Activated CD4-positive, alpha-beta T cell treated with anti-CD3 and anti-CD28 coated beads, Interleukin-2, amount 50 U/mL, for 4 hours (primary cell): ENCODE results near the gene HIF3A.
"Not testable (repeated sequence)": the region's sequence is repeated elsewhere in the genome, so short reads cannot be mapped to it uniquely, and the experiment has no call there.

Source experiments
- DNase-seq, 2 experiments: peaks; one replicate each; pipeline ENCODE4 v3.0.0-alpha.2; 2020

Gene HIF3A

DNA sequence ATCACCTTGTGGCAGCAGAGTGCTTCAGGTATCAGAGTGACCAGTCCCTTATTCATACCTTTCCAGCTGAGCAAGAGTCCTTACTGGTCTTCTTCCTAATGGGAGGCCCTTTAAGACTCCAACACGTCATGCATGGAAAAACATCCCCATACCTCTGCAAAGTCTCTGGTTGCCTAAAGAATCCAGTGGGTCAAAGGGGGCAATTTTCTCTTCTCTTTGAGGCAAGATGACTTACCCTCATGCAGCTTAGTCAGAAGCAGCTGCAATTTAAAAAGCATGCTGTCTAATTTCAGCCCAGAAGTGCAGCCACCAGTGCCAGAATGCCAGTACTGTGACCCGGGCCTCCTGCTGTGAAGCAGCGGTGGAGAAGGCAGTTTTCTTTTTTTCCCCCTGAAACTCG is 68.7 kb downstream of the HIF3A start:
- DNase-seq, result no peak

DNA sequence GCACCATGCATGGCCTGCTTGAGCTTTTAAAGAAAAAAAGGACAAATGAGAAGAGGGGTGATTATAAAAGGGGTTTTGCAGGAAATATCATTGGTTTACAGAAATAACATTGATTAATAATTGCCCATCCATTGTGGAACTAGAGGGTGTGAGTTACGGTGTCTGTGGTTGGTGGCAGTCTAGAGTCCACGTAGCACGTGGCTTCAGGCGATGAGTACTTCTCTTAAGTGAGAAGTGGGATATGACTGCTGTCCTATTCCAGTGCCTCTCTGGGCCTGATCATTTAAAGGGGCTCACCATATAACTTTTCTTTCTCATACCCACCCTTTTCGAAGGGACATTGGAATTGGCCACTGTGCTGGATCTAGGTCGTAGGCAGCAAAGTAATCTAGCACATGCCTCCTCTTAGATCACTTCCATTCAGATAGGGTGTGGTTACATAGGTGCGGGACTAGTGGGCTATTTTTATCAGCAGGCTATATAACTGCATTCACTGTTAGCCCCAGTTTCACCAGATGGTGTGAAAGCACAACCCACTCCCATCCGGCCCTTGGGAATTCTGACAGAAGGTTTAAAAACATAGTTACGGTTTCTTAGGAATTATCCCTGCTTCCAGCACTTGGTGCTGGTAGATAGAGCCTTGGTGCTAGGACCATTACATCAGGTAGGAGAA is 69.9 kb downstream of the HIF3A start:
- DNase-seq, result no peak

- DNase-seq, result no peak
These were observed 70.6 kb downstream of the HIF3A start for GRCh38 chr19:46367426-46367825.

- no peak for DNase-seq
These were observed 71.3 kb downstream of the HIF3A start for GRCh38 chr19:46368116-46368515.

DNA sequence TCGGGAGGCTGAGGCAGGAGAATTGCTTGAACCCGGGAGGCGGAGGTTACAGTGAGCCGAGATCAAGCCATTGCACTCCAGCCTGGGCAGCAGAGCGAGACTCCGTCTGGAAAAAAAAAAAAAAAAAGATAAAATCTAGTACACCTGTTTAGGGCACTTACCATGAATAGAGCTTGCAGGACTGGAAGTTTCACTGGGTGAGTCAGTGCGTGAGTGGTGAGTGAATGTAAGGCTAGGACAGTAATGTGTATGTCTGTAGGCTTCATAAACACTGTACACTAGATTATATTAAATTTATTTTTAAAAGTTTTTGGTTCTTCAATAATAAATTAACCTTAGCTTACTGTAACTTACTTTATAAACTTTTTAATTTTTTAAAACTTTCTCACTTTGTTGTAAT is 73.0 kb downstream of the HIF3A start:
- DNase-seq, result no peak

DNA sequence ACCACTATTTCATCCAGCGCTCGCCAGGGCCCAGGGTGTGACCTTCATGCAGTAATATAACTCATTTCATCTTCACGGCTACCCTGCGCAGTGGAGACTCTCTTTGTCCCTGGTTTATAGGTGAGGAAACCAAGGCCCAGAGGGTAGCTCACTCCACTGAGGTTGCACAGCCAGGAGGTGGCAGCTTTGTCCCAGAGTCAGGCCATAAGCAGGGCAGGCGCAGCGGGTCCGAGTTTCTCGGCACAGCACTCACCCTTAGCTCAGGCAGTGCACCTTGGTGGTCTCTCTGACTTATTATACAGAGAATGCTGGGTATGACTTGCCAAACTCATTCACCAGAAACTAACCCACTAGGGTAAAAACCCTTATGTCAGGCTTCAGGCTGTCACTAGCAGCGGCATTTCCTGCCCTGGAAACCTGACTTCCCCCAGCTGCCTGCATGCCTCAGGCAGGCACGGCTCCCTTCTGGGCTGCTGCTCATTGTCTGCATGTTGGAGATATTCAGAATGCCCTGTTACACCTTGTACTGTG is 74.6 kb downstream of the HIF3A start:
- no peak for DNase-seq

- no peak for DNase-seq
These were observed 76.2 kb downstream of the HIF3A start for GRCh38 chr19:46372901-46373490.

DNA sequence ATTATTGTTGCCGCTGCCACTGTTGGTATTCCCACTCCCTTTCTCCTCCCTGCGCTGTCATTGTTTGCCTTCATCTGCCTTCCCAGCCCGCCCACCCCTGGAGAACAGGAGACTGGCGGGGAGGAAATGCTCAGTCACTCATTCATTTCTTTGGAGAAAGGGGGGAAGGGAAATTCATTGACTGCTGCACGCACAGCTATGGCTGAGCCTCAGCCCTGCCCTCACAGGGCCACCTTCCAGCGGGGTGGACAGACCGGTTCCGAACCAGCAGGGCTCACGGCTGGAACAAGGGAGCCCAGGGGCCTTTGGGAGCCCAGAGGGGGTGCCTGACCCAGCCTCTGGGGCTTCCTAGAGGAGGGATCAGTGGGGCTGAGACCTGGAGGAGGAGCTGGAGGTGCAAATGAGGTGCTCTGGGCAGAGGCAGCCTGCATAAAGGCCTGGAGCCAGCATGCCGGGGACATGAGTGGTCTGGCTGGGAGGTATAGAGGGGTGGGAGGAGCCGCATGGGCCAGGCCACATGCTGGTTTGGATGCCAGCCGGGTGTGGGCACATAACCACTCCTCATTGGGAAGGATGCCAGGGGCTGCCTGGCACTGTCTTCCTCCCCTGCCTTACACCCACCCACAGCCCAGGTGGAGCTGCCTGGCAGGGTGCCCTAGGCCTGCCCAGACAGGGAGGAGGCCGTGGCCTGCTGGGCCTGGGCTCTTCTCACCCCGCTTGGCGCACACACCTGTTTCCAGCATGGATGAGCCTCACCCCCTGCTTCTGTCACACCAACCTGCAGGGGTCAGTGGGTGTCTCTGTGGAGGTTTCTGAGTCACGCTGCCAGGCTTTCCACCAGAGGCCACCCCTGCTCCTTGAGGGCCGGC is 76.9 kb downstream of the HIF3A start:
- no peak for DNase-seq

GRCh38 chr19:46374536-46375475 is 78.0 kb downstream of the HIF3A start:
- no peak for DNase-seq

GRCh38 chr19:46375476-46376067 is 78.7 kb downstream of the HIF3A start:
- not testable (repeated sequence) for DNase-seq

DNA sequence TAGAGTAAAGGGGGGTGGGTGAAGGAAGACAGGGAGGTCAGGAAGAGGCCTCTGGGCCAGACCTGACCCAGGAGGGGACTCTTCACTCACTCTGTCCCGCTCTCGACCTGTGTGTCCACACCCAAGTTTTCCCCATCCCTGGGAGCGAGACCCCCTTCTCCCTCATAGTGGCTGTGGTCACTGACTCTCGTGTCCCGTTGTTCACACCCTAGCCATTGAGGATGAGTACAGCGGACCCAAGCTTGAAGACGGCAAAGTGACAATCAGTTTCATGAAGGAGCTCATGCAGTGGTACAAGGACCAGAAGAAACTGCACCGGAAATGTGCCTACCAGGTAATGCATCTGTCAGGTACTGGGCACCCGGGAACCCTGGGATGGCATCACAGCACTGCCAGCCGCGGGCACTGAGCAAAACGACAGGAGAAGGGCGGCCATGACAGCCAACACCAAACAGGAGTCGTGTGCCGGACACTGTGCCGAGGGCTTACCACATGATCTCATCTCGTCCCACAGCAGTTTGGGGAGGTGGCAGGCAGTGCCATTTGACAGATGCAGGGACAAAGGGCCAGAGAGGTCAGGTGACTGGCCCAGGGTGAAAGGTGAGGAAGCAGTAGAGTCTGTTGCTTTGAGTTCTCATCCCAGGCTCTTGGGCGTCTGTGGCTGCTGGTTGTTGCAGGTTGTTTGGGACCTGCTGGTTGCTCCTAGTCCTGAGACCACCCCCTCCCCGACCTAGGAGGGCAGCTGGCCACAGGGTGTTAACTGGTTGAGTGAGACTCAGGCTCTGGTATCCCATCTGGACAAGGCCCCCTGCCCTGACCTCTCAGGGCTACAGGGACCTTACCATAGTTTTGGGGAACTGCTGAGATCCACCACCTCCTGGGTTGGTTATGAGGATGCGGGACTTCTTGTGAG is 79.7 kb downstream of the HIF3A start:
- no peak for DNase-seq

DNA sequence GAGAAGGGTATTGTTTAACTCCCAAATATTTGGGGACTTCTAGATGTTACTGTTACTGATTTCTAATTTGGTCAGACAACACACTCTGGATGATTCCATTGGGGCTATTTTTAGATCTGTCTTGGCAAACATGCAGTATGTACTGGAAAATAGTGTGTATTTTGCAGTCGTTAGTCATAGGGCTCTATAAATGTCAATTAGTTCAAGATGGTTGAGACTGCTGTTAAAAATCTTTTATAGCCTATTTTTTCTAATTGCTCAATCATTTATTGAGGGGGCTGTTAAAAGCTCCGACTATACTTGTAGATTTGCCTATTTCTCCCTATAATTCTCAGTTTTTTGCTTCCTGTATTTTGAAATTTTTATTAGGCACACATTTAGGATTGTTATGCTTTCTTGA is 81.4 kb downstream of the HIF3A start:
- DNase-seq, result no peak

- no peak for DNase-seq
These were observed 83.8 kb downstream of the HIF3A start for GRCh38 chr19:46380690-46381089.

DNA sequence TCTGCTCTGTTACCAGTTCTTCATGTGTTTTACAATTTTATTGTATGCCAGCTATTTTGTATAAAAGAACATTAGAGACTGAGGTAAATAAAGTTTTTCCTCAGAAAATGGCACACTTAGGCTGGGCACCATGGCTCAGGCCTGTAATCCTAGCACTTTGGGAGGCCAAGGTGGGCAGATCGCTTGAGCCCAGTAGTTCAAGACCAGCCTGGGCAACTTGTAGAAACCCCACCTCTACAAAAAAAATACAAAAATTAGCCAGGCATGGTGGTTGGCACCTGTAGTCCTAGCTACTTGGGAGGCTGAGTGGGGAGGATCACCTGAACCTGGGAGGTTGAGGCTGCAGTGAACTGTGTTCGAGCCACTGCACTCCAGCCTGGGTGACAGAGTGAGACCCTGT is 84.5 kb downstream of the HIF3A start:
- no peak for DNase-seq

DNA sequence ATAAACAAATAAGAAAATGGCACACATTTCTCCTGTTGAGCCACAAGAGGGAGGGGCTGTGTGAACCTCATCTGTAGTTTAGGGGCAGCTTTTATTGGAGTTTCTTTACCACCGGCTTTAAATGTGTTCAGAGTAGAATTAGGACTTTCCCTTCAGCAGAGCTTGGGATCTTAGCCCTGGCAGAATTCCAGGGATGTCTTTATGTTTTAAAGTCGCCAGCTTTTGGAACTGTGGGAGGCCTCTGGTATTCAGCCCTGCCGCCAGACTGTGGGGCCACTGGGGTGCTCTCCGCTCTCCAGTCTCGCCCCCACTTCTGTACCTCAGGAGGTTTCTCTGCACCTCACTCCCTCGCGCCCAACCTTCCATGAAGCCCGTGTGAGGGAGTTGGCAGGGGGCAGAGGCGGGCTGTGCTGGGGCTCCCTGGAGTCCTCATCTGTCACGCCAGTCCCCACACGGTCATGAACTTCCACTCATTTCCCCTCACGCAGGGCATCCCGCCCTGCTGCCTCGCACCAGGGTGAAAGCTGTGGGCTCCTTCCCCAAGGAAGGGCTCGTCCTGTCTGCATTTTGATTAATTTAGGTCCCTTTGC is 85.0 kb downstream of the HIF3A start:
- DNase-seq, result no peak

DNA sequence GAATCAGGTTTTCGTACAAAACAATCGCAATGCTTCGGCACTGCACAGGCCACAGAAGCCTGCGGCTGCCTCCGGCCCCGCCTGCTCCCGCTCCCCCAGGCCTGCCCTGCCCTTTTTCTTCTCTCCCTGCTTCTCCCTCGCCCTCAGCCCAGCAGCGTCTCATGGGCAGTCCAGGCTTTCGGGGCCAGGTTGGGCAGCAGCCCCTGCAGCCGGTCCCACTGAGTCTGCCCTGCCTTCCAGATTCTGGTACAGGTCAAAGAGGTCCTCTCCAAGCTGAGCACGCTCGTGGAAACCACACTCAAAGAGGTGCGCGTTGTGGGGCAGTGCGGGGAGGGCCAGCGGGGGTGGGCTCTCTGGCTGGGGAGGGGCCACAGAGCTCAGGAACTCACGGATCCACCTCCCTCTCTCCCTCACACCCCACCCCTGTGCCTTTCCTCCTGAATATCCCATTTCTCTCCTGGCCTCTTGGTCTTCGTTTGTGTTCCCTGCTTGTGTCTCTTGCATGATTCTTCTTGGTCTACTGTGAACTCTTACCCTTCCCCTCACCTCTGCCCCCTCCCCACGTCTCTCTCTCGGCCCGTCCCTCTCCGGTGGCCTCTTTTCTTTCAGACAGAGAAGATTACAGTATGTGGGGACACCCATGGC is 86.5 kb downstream of the HIF3A start:
- DNase-seq, result no peak

- no peak for DNase-seq
These were observed 87.0 kb downstream of the HIF3A start for GRCh38 chr19:46383846-46384245.

- no peak for DNase-seq
These were observed 87.6 kb downstream of the HIF3A start for GRCh38 chr19:46384396-46384795.

DNA sequence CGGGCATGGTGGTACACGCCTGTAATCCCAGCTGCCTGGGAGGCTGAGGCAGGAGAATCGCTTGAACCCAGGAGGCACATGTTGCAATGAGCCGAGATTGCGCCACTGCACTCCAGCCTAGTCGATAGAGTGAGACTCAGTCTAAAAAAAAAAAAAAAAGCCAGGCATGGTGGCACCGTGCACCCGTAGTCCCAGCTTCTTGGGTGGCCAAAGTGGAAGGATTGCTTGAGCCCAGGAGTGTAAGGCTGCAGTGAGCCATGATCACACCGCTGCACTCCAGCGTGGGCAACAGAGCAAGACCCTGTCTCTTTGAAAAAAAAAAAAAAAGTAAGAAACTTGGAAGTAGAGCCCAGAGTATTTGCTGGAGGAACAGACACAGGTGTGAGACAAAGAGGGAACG is 88.8 kb downstream of the HIF3A start:
- DNase-seq, result no peak

DNA sequence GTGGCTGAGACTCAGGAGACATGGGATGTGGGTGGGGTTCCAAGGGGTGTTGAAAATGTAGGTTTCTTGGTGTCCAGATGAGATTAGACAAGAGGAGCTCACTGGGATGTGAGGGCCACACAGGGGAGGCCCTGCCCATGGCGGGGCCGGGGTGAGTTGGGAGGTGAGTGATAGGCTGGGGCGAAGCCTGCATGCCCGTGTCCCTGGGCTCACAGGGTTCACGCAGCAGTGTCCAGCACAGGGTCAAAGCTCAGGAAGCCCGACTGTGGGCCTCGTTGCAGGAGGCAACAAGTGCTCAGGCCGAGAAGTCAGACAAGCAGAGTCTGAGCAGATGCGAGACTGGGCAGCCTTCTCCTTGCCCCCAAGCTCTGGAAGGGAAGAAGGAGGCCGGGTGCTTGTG is 89.3 kb downstream of the HIF3A start:
- no peak for DNase-seq
